GM21825 (cell line): ENCODE measurements around the gene PSAPL1.

Experiments
- ATAC-seq: cut with Tn5 transposase; IDR thresholded peaks from one replicate; pipeline ENCODE4 v1.9.1; 2021; ENCODE audit warnings: mild to moderate bottlenecking, moderate library complexity; ENCODE audit not compliant: unreplicated experiment

Gene PSAPL1

DNA sequence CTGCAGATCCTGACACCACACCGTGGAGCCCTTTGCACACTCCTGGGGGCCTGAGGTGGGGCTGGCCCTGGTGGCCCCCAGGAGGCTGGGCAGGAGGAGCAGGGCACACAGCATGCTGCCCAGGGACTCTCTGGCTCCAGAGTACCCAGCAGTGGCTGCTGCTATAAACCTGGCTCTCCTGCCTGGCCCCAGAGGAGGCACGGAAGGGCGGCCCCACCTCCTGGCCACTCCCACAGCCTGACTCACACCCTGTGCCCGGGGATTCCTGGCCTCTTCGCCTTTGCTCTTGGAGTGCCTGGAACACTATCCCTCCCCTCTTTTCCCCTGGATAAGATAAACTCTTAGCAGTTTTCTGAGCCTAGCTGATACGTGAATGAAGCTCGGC is at the start of gene PSAPL1:
TSS of gene PSAPL1 (minus strand) at position 165 of the 385 bp plus-strand sequence. CDS start at position 114, 51 bp downstream.
- ATAC-seq: no peak

GRCh38 chr4:7481227-7481626 is 46.5 kb upstream of the PSAPL1 start:
- no peak for ATAC-seq

DNA sequence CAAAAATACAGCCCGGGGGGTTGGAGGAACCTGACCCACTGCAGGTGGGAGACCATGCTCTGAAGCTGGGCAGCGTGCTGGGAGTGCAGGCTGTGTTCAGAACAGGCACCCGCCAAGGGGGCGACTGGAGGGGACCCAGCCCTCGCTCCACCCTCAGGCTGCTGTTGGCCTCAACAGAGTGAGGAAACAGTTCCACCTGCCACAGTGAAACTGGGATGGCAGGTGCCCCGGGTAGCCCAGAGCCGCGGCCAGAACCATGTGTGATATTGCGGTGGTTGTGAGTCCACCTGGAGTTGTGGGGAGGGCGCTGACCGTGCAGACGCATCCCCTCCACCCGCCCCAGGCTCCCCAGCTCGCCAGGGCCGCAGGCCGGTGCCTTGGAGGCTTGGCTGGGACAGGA is 45.7 kb upstream of the PSAPL1 start:
- no peak for ATAC-seq

DNA sequence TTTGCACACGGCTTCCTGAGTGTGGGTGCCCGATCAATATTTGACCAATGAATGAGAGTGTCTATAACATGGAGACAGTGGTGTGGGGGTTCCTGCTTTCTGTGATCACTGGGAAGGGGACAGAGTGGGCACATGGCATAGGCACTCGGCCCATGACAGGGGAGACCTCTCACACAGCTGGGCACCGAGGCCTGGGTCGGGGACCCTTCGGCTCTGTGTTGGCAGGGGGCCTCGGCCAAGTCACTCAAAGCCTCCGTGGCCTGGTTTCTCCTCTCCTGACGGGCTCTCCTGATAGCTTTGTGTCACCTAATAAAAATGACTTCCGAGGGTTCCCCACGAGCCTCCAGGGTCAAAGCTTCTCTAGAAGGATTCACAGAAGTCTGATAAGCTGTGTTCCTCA is 43.9 kb upstream of the PSAPL1 start:
- ATAC-seq: no peak

DNA sequence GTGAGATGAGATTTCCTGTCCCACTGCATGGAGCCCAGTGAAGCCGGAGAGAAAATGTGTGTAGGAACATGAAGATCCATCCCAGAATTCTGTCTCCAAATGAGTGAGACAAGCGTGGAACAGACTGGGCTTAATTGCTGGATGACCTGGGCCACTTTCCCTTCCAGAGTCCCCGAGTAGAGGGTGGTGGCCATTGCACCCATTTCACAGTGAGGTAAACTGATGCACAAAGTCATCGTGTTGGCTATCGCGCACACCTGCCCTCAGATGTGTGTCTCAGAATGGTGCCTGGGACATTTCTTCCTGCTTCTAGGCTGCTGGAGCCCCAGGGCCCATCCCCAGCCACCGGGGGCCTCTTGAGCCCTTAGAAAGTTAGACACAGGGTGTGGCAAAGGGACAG is 43.0 kb upstream of the PSAPL1 start:
- ATAC-seq: no peak

GRCh38 chr4:7476820-7477219 is 42.1 kb upstream of the PSAPL1 start:
- no peak for ATAC-seq

DNA sequence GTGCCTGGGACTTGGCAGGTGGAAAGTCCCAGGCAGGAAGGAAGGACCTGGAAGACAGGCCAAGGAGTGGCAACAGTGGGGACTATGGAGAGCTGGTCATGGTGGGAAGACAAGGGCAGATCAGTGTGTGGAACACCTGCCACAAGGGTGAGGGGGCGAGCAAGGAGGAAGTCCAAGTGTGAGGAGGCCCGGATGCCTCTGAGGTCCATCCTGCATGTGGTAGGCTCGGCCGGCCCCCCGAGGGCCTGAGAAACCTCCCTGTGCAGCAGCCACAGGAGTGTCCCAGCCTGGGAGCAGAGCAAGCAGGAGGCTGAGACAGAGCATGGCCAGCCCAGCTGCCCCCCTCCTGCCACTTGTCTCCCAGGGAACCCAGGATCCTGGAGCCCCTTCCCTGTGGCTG is 40.5 kb upstream of the PSAPL1 start:
- no peak for ATAC-seq

DNA sequence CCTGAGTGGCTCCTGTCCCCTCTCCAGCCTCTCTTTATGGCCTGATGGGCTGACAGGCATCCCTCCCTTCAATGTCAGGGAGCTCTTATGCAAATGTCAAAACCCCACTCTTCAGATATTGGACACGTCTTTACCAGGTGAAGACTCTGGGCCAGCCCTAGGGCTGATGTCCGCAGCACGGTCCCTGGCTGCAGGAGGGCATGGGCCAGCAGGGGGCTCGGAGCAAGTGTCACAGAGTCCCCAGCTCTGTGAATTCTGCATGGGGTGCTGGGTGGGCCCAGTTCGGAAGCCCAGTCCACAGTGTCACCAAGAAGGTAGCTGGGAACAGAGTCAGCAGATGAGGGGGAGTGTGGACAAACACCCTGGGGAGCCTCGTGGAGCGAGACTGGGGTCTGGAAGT is 39.6 kb upstream of the PSAPL1 start:
- no peak for ATAC-seq

DNA sequence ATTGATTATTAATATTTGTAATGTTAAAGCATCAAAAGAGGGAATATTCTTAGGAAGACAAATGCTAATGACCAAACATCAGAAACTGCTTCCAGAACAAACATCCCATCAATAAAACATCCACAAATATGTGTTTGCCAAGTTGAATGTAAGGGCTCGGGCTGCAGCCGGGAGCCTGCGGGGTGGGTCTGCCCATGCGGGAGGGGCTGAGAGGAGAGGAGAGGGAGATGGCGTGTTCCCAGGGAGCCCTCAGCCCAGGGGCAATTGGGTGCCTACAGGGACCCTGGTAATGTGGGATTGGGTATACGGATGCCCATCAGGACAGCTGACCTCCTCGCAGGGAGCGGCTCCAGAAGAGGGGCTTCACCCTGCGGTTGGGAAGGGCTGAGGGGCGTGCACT is 38.4 kb upstream of the PSAPL1 start:
- ATAC-seq: no peak

- no peak for ATAC-seq
Observed at GRCh38 chr4:7472442-7473013, 37.8 kb upstream of the PSAPL1 start.

- ATAC-seq: no peak
Observed at GRCh38 chr4:7470522-7471128, 35.9 kb upstream of the PSAPL1 start.

GRCh38 chr4:7470111-7470510 is 35.4 kb upstream of the PSAPL1 start:
- no peak for ATAC-seq

GRCh38 chr4:7469023-7469422 is 34.3 kb upstream of the PSAPL1 start:
- ATAC-seq: no peak

- ATAC-seq: no peak
Observed at GRCh38 chr4:7467471-7467870, 32.7 kb upstream of the PSAPL1 start.

DNA sequence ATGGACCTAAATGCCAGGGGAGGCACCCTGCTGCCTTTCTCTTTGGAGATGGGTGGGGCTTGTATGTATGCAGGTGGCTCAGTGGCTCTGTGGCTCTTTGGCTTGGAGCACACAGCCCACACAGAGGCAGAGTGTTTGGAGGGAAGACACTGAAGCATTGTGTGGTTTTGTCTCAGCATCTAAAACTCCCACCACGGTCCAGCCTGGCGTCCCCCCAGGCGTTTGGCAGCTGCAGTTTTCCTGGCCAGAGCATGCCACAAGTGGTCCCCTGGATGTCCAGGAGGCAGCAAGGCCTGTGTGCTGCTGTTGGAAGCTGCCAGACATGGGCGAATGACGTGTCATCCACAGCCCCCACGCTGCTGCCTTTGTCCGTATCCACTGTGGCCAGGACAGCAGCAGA is 32.2 kb upstream of the PSAPL1 start:
- ATAC-seq: no peak

- no peak for ATAC-seq
Observed at GRCh38 chr4:7466215-7466614, 31.5 kb upstream of the PSAPL1 start.

- ATAC-seq: no peak
Observed at GRCh38 chr4:7465017-7465416, 30.3 kb upstream of the PSAPL1 start.

DNA sequence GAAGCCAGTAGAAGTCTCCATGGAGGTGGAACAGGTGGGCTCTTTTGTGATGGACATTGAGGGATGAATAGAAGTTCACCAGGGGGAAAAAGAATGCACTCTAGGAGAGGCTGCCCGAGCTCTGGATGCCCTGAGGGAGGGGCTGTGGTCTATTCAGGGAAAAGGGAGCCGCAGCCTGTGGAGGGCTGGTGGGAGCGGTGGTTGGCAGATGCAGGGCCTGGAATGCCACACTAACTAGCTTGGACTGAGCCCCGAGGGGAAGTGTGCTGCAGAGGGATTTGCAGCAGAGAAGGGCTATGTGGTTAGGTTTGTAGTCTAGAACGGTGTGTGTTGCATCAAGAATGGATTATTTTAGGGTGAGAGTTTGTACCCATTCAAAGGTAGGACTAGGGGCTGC is 29.5 kb upstream of the PSAPL1 start:
- no peak for ATAC-seq

- no peak for ATAC-seq
Observed at GRCh38 chr4:7463566-7464258, 29.0 kb upstream of the PSAPL1 start.

DNA sequence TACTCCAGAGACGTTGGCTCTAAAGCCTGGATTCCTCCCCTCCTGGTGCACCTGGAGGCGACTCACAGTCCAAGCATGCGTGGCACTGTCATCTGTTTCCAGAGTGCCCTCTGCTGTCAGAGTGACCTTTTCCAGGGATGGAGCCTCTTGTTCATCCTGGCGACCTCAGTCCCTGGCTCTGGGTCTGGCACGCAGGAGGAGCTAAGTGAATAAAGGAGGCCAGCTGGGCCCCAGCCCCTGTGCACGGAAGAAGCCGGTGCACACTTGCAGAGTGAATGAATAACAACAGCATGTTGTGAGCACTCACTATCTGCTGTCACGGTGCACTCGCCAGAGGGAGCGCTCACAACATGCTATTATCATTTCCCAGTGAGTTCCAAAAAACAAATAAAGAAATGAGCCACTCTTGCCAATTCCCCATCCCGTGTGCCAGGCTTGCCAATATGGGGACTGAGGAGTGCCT is 27.8 kb upstream of the PSAPL1 start:
- ATAC-seq: no peak

GRCh38 chr4:7461230-7461629 is 26.5 kb upstream of the PSAPL1 start:
- no peak for ATAC-seq

DNA sequence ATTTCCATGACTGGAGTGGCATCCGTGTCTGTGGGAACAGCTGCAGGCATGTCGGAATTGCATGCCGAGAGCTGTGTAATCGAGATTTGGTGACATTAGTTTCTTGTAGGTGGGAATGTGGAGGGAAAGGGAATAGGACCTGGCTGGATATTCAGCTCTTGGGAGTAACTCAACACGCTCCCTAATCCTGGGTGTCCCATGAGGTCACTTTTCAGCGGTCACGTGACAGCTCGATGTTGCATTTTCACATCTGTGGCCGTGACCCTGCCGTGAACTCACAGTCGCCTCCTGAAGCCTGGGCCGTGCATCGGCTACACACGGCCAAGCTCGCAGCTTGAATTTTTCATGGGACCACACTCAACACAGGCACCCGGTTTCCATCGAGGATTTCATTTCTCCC is 25.8 kb upstream of the PSAPL1 start:
- ATAC-seq: no peak
